Medulla oblongata (tissue), 1 donor: ENCODE results near the gene SAPCD1.

Source experiments
- DNase-seq: peaks from one replicate; pipeline ENCODE4 v3.0.0-alpha.2; 2015; ENCODE audit errors: extremely low spot score

SAPCD1 gene

GRCh38 chr6:31750411-31751022 lies 11.9 kb upstream of the SAPCD1 start:
- no peak for DNase-seq

- no peak for DNase-seq
Observed at GRCh38 chr6:31752739-31753319, 9.6 kb upstream of the SAPCD1 start.

GRCh38 chr6:31758281-31758680 lies 4.2 kb upstream of the SAPCD1 start:
- DNase-seq = no peak

- no peak for DNase-seq
Observed at GRCh38 chr6:31760790-31761189, 1.7 kb upstream of the SAPCD1 start.

DNA sequence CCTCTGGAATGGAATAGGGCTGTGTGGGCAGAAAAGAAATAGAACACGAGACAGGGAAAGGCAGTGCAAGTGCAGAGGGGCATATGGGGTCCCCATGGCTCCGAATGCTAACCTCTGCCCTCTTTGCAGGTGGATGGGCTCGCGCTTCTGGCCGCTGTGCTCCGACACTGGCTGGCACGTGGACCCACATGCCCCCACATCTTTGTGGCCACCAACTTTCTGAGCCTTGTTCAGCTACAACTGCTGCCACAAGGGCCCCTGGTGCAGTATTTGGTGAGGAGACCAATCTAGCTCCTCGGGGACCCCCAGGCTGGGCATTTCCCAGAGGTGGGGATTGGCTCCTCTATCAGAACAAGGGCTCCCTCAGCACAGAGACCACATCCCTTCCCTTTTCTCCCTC lies 1.1 kb upstream of the SAPCD1 start:
- DNase-seq = no peak

GRCh38 chr6:31762878-31763618 lies 592 bp downstream of the SAPCD1 start:
- DNase-seq = no peak

DNA sequence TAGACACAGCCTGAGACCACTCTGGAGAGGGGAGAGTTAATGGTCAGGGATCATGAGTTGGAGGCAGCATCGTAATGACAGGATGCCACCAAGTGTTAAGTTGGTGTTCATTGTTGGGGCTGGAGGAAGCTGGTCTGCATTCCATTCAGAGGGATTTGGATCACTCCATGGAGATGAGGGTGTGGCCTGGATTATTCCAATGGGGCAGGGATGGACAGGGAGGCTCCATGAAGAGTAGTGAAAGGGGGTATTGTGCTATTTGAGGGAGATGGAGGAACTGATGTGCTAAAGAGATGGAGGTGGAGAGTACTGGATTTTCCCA lies 1.1 kb downstream of the SAPCD1 start:
- peak; percentile 68 for DNase-seq

- no peak for DNase-seq
Observed at GRCh38 chr6:31764198-31764597, 1.7 kb downstream of the SAPCD1 start.

DNA sequence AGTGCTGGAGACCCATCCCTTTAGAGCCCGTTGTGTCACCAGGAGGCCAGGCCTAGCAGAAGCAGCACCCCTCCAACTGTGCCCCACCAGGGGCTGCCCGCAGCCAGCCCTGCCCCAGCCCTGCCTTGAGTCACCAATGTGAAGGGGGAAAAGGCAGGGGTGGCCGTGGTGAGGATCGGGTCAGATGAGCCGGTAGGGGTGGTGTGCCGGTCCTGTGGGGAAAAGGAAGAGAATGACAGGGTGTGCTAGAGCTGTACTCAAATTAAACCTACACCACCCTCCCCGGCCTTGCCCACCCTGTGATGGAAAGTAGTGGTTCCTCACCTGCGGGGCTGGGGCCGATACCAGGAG lies 3.1 kb downstream of the SAPCD1 start:
- no peak for DNase-seq

DNA sequence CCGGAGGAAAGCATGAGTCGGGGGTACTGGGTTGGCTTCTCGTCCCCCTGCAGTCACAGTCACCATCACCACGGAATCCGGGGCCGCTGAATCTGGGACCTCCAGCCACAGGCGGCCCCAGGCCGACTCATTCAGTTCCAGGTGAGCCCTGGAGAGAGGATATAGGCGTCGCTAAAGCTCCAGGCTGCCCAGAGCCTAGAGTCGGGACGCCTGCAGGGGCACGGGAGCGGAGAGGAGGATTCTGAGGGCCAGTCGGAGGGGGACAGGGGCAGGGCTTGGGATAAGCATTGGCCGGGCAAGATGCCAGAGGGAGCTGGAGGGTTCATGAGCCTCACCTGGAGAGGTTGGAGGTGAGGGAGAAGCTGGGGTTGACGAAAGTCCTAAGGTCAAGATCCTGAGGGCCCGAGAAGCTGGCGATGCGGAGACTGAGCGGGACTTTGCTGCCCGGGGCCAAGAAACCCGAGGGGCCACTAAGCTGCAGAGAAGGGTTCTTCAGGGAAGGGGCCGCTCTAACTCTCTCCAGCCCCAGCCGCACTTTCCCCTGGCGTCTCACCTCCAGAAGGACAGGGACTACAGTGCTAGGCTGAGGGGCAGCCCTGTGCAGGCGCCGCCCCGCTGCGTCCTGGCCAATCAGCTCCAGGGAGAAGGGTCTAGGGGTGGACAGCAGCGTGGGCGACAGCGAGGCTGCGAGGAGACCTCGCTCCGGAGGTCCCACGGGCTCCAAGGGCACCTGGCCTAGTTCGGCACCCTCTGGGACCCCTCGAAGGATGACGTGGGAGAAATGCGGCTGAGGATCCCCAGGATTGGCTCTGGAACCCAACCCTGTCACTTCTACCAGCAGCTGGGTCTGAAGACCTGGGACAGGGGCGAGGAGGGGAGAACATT lies 3.7 kb downstream of the SAPCD1 start:
- no peak for DNase-seq

DNA sequence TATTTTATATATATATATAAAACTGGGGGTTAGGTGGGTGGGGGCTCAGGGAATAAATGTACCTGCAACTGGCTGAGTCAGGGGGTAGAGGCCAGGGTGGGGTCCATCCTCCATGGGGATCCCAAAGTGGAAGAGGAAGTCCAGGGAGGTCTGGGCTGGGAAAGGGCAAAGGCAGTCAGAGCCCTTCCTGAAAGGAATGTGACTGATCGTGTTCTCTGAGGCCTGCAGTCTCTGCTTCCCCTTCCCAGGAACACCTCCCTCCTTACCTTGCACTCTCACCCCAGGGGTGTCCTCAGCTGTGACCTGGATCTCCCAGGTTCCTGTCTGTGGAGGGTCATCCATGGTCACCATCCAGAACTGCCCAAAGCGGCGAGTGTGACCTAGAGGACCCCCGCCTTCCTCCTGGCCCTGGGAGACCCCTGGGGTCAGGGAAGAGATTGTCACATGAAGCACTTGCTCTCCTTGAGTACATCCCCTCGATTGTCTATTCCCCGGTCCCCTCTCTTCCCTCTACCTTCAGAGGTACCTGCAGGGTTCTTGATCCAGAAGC lies 4.7 kb downstream of the SAPCD1 start:
- no peak for DNase-seq

- DNase-seq = peak; percentile 59
Observed at GRCh38 chr6:31768363-31769257, 6.2 kb downstream of the SAPCD1 start.

DNA sequence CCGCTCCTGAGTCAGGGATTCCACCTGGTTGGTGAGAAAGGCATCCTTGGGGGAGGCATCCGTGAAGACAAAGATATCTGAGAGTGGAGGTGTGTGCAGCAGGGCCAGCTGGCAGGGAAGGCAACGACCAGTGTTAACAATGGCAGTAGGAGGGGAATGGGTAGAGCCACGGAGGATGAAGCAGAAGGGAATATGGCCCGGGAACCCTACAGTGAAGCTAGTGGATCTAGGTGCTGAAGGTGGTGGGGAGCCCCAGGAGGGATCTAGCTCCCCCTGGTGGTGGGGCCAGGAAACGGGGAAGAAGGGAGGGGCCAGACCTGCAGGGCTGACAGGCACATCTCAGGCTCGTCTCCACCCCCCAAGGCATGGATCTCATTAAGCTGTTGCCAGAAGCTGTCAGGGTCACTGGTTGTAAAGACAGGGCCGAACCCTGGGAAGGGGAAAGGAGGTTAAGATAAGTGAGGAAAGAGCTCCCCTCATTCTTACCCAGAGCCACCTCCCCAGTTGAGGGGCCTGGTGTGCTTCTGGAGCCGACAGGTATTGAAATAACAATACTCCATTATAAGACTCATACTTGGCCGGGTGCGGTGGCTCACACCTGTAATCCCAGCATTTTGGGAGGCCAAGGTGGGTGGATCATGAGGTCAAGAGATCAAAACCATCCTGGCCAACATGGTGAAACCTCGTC lies 7.4 kb downstream of the SAPCD1 start:
- DNase-seq = peak; percentile 40

- no peak for DNase-seq
Observed at GRCh38 chr6:31770860-31771259, 8.4 kb downstream of the SAPCD1 start.

DNA sequence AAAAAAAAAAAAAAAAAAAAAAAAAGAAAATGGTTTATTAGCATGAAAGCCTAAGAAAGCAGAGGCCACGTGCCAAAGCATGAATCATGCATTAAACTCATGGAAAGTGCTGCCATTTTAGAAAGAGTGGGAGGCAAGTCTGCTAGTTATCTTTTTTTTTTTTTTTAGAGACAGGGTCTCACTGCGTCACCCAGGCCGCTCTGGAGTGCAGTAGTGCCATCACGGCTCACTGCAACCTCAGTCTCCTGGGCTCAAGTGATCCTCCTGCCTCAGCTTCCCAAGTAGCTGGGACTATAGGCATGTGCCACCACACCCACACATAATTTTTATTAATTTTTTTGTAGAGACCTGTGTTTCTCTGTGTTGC lies 9.5 kb downstream of the SAPCD1 start:
- DNase-seq = no peak

DNA sequence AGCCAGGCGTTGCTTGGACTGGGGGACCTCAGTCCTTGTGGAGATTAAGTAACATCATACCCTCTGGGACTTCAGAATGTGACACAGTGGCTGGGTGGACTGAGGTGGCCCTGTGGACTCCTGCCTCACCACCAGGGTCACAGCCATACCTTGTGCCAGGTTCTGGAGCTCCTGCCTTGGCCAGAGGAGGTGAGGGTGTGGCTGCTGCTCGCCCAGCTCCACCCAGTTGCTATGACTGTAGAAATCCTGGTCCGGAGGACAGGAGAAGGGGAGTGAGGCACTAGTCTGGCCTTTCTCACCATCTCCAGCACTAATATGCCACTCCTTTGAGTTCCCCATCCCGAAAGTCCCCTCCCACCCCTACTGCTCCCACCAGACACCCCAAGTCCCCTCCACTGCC lies 12.7 kb downstream of the SAPCD1 start:
- no peak for DNase-seq

GRCh38 chr6:31775633-31776484 lies 13.4 kb downstream of the SAPCD1 start:
- DNase-seq = no peak

DNA sequence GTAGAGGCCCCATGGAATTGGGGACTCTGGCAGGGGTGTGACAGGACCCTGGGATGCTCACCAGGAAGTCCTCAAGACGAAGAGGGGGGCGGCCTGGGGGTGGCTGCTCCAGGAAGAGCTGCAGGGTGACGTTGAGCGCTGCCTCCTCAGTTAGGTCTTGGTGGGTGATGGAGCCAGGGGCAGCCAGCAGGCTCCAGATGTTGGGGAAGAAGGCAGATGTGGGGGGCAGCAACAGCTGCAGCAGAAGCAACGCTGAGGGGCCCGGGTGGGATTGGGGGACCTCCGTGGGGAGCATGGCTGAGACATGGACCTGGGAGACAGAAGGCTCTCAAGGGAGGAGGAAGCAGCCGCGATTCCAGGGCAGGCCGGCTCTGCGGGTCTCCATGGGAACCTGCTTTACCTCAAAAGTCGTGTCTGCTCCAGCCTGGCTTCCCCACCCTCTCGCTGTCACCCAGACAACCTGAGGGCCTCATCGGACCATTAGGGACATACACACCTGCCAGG lies 14.1 kb downstream of the SAPCD1 start:
- DNase-seq = no peak

- DNase-seq = no peak
Observed at GRCh38 chr6:31776989-31777666, 14.7 kb downstream of the SAPCD1 start, which contains the start of gene VWA7. TSS of gene VWA7 (minus strand) at chr6:31777328. CDS start at chr6:31776779, 549 bp downstream.
